GM18508 (cell line): Measurements from ENCODE around the gene SYT9.

Experiments
- ATAC-seq: cut with Tn5 transposase; IDR thresholded peaks from one replicate; pipeline ENCODE4 v1.9.1; 2021; ENCODE audit warnings: moderate number of reproducible peaks; ENCODE audit not compliant: insufficient read depth, unreplicated experiment

SYT9 gene, protein sequence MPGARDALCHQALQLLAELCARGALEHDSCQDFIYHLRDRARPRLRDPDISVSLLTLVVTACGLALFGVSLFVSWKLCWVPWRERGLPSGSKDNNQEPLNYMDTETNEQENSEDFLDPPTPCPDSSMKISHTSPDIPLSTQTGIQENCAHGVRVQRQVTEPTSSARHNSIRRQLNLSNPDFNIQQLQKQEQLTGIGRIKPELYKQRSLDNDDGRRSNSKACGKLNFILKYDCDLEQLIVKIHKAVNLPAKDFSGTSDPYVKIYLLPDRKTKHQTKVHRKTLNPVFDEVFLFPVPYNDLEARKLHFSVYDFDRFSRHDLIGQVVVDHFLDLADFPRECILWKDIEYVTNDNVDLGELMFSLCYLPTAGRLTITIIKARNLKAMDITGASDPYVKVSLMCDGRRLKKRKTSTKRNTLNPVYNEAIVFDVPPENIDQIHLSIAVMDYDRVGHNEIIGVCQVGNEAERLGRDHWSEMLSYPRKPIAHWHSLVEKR

DNA sequence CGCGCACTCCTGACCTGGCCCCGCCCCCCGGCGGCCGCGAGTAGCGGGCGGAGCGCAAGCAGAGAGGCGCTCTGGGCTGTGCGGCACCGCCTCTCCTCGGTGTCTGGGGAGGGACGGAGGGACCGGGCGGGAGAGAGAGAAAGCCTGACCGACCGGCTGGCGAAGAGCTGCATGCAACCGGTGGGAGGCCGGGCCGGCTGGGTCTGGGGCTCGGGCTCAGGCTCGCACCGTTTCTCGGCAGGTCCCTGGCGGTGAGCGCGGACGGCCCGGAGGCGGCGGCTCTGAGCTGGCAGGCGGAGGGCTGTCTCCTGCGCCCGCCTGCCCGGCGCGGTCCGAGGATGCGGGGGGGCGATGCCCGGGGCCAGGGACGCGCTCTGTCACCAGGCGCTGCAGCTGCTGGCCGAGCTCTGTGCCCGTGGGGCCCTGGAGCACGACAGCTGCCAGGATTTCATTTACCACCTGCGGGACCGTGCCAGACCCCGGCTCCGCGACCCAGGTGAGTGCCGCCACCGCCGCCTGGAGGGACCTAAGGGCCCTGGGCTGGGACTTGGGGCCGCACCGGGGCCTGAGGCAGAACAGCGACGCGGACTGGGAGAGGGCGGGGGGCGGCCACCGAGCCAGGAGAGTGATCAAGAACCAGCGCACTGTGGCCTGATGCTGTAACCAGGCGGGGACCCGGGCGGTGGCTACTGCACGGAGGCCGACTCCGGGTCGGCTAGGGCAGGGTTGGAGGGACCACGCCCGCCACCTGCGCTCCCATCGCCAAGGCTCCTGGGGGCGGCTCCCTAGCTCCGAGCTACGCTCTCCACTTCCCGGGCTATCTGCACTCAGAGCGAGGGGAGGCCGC is at the start of gene SYT9:
SYT9 (plus strand) TSS at position 69 of the 847 bp plus-strand sequence; CDS start at position 352, 283 bp downstream.
- no peak for ATAC-seq

DNA sequence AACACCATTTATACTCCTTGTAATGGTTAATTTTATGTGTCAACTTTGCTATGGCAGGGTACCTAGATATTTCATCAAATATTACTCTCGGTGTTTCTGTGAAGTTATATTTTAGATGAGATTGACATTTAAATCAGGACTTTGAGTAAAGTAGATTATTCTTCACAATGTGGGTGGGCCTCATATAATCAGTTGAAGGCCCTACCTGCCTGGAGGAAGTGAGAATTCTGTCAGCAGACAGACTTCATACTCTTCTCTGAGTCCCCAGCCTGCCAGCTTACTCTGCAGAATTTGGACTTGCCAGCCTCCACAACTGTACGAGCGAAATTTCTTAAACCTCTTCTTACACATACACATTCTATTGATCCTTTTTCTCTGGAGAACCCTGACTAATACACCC is 49.3 kb upstream of the SYT9 start:
- no peak for ATAC-seq

DNA sequence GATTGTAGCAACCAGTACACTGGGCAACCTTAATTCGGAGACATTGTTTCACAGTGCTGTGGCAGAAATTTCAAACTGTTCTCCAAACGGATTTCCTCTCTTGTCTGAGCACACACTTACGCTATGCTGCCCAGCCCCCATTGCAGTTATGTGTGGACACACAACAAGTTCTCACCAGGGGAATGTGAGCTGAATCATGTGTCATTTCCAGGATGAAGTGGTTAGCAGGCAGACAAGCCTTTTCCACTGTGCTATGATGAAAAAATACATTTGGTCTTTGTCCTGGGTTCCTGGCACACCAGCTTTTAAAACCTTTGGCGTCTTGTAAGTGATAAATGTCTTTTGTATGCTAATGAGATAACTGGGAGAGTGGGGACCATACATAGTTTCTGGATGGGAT is 46.9 kb upstream of the SYT9 start:
- ATAC-seq, result no peak

DNA sequence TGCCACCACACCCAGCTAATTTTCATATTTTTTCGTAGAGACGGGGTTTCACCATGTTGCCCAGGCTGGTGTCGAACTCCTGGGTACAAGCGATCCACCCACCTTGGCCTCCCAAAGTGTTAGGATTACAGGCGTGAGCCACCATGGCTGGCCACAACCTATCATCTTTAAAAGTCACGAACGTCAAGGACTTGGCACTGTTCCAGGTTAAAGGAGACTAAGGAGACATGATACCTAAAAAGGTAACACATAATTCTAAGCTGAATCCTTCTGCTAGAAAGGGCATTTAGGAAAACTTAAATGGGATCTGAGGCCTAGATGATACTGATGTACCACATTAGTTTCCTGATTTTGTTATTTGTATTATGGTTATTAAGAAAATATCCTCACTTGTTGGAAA is 43.3 kb upstream of the SYT9 start:
- ATAC-seq, result no peak

DNA sequence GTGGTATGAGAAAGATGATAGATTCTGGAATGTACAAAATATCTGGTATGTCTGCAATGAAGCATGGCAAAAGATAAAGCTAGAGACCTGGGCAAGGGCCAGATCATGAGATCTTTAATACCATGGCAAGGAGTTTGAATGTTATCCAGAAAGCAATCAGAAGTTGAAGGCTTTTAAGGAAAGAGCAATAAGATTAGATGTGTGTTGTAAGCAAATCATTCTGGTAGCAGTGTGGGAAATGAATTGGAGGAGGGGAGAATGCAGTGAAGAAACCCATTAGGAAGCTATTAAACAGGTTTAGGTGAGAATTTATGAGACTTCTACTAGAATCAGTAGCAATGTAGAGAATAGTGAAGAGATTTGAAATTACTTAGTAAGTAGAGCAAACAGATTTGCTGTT is 32.2 kb upstream of the SYT9 start:
- ATAC-seq, result no peak

DNA sequence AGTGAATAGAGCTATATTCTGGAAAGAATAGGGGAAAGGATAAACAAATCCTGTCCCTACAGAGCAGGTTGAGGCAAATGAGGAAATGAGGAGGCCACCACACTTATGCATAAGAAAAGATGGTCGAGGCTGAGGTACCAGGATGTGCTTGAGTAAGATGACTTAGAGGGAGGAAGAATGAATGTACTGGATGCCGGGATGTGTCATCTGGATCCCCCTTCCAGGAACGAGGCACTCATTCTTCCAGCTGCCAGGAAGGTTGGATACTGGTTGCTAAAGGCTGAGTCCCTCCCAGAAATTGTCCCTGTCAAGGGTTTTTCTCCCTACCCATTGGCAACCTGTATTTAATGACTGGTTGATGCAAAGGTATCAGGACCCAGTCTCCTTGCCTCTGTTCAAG is 31.1 kb upstream of the SYT9 start:
- ATAC-seq, result no peak

DNA sequence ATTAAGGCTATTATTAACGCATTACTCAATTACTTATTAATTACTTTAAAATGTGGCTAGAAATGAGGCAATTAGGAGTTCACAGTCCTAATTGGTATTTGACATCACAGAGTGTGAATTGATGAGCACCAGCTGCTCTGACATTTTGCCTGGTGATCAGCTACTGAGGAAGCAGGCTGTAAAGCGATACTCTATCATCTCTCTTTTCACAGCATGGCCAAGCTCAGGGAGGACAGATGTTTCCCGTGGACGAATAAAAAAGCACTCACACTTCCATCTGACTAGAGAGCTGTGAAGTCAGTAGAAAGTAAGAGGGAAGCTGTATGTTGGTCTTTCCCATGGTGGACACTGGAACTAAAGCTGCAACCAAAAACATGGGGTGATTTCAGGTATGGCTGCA is 29.1 kb upstream of the SYT9 start:
- ATAC-seq, result no peak

DNA sequence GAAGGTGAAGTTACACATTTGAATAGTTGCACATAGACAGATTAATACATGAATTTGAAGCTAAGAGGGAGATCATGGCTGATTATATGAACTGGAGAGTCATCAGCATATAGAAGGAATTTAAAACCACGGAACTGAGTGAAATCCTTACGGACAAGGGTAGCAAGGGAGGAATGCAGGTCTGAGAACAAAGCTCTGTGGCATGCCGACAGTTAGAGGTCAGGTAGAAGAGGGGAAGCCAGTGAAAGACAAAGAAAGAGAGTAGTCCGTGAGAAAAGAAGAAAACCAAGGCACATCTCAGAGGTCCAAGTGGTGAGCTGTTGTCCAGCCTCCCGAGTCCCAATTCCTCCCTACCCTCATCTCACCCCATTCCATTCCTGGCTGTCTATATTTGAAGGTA is 11.8 kb upstream of the SYT9 start:
- ATAC-seq, result no peak

DNA sequence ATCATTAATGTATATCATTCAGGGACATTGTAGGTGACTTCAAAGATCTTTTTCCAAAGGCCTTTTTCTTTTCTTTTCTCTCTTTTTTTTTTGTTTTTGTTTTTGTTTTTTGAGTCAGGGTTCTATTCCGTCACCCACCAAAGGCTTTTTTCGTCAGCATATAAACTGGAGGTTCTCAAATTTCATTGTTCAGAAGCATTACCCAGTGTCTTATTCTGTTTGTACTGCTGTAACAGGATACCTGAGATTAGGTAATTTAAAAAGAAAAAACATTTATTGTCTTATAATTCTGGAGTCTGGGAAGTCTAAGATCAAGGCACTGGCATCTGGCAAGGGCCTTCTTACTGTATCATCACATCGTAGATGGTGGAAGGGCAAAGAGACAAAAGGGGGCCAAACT is 6.4 kb upstream of the SYT9 start:
- ATAC-seq, result no peak

DNA sequence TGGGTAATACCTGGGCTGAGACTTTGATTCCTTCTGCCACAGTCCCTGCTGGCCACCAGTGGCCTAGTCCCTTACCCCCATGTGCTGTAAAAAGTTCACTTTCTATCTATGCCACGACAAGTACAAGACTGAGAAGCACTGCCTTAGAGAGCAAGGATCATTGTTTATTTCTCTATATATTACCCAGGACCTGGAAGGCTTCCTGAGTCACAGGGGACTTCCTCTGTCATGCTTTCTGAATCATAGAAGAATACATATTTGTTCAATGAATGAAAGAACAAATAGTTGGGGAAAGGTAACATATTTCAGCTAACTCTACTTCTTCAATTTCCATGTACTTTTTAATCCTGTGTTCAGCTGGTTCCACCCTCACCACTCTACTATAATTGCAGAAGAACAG is 5.5 kb upstream of the SYT9 start:
- ATAC-seq, result no peak

DNA sequence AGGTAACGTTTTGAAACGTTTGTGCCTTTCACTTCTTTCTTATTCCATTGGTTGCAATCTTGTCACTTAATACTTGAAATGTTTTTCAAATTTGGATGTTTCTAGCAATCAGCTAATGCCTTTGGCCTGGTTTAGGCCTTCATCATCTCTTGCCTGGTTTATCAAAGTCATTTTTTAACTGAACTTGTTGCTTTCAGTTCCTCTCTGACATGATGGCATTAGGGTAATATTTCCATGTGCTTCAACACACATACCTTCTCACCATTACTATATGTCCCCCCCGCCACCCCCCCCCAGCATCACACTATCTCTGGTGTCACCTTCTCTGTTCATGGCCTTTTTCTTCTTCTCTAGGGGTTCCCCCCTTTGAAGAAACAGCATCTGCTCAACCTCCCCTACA is 1.5 kb upstream of the SYT9 start:
- ATAC-seq, result no peak

DNA sequence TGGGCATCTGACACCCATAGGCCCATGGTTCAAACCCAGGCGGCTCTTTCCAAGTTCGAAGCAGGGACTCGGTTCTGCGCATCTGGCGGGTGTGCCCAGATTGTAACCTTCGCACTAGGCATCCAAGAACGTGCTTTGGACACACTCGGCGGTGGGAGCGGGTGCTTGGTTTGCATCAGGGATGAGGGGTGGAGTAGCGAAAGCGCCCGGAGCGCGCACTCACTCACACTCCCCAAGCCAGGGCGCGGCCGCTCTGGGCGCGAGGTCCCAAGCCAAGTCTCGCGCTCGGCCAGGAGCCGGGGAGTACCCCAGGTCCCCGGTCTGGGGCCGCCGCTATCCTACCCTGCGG is 243 bp upstream of the SYT9 start:
- ATAC-seq, result no peak

DNA sequence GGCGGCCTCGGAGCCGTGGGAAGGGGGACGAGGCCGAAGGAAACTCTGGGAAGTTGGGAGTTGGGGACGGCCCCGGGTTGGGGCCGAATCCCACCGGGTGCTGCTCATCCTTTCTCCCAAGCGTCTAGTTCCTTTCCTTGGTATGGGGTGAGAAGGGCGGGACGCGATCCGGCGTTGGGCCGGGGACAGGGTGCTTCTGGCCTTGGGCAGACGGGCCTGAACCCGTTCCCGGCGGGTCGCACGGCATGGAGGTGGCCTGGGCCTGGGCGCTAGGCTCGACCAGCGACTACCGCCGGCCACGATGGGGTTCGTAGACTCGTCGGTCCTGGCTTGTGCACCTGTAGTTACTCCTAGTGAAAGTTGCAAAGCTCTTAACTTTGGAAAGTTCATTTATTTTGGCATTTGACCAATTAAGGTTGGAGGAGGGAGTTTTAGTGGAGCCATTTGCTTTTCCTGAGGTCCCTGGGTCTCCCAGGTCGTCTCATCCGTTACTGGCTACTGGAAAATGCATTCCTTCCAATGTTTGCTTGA is 1.0 kb downstream of the SYT9 start:
- ATAC-seq, result no peak

DNA sequence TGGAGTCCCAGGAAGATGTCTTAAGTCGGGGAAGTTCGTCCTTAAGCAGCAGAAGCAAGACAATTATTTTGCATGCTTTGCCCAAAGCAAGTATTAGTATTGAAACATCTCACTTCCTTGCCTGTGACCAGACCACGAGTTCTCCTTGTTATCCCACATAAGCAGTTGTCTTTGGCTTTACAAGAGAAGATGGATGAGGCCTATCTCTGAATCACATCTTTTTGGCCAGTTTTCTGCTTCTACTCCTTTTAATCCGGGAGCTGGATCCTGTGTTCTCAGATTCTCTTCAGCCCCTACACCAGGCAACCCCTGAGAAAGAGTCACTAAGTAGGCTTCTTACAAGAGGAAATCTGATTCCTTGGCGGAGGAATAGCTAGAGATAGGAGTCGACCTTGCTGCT is 2.1 kb downstream of the SYT9 start:
- no peak for ATAC-seq

DNA sequence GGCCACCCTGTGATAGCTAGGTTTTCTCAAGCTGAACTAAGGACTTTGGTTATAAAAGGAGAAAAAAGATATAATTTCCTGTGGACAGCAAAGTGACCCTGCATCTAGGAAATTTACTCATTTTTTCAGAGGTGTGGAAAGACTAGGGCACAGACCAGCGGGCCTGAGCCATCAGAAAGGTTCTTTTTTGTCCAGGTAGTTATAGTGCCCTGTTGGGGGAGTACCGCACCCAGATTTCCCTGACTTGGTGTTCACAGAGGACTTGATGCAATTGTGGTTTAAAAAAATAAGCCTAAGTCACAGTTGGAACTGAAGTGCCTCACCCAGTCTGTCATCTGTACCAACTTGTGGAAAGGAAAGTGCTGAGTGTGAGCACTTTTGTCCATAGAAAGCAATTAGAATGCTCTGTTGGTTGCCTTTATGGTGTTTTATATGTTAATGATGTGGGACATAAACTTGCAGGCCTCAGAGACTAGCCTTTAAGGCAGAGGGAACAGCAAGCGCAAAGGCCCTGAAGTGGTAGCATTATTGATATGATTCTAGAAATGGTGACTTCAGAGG is 3.1 kb downstream of the SYT9 start:
- no peak for ATAC-seq

DNA sequence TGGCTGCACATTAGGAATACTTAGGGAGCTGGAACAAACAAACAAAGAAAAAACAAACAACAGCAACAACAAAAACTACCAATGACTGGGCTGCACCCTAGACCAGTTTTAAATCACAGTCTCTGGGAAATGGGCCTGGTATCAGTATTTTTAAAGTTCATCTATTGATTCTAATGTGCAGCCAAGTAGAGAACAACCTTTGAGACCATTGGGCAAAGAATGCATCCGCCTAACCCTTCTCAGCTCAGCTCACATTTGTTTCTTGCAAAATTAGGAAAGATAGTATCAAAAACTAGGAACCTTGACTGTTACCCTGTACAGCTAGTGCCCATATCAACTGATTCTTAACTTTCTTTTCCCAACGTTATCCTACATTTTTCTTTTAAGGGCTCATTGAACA is 5.2 kb downstream of the SYT9 start:
- no peak for ATAC-seq

DNA sequence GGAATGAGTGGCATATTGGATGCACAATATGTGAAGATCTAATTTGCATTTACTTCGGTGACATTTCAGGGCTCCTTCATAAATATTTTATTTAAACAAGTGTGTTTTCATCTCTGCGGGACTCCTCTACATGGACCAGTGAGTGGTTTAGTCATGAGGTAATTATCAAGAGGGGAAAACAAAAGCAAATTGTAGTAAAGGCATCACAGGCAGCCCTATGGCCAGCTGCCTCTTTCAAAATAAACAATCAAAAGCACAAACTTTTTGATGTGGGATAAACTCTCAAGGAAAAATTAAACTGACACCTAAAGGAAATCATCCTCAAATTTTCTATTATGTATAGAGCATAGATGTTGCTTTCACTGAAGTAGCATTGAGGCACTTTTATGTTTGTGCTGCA is 6.0 kb downstream of the SYT9 start:
- ATAC-seq, result no peak

DNA sequence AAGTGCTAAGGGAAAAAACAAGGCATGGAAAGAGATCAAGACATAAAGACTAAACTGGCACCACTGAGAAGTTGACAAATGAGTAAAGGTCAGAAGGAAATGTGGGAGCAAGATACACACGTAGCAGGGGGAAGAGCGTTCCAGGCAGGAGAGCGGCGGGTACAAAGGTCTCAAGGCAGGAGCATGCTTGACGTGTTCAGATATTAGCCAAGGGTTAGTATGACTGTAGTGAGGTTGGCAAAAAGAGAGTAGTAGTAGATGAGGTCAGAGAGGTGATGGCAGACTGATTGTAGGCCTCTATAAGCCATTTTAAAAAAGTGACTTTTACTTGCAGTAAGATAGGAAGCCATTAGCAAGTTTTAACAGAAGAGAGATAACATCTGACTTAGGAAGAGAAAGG is 9.9 kb downstream of the SYT9 start:
- ATAC-seq, result no peak

DNA sequence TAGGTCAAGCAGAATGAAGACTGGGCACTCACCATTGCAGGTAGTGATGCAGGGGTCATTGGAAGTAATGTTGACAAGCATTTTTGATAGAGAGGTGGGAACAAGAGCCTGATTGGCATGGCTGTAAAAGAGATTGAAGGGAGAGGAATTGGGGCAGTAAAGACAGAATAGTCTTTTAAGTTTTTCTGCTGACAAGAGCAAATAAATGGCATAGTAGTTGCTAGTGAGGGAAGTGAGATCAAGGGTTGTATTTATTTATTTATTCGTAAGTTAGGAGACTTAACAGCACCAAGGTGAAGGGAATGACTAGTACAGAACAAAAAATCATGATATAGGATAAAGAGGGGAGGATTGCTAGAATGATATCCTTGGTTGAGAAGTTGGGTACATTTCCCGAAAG is 11.0 kb downstream of the SYT9 start:
- ATAC-seq, result no peak

DNA sequence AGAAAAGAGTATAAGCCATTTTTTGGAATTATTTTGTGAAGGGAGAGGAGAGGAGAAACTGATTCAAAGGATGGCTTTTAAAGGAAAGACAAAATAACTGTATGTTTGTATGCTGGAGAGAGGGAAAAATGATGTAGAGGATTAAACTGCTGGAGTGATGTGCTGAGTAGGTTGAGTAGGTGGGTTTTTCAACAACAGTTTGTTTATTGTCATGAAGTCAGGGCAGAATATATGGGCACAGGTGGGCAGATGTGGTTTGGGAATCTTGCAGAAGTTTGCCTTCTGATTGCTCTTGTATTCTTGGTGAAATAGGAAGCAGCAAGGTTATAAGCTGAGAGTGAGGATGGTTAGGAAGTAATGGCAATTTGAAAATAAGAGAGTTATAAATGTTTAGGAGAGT is 12.1 kb downstream of the SYT9 start:
- no peak for ATAC-seq

DNA sequence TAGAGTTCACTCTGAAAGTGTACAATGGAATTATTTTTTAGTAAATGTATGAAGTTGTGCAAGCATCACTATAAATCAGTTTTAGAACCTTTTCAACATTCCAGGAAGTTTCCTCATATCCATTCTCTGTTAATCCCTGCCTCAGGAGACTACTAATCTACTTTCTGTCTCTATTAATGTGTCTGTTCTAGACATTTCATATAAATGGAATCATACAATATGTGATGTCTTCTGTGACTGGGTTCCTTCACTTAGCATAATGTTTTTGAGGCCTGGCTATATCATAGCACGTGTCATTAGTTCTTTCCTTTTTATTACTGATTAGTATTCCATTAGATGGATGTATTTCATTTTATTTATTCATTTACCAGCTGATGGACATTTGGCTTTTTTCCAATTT is 17.1 kb downstream of the SYT9 start:
- ATAC-seq, result no peak
